A673 (cell line): ENCODE results near the gene SPEM1. TPM values are rescaled to one million over a fixed set of nuclear protein-coding genes. Genes with fewer than 3 reads are reported as not detected.

Experiments
- BruUV-seq: library from RNA; stranded (reverse); fragments of 400-500 nt; replicated peaks from 2 replicates; lab custom pipeline; 2021; lab: Mats Ljungman, UMichigan
- CTCF ChIA-PET: fragments of 300-600 bp; sonication (Branson Sonifier 250); formaldehyde crosslinking; loops from one replicate; lab custom pipeline; 2022; ENCODE audit warnings: antibody characterized with exemption; lab: Charles Lee
- POLR2A ChIA-PET: fragments of 300-600 bp; sonication (Branson Sonifier 250); formaldehyde crosslinking; loops from one replicate; lab custom pipeline; 2022; ENCODE audit warnings: antibody characterized with exemption; ENCODE audit not compliant: low non-redundant PET; lab: Charles Lee
- DNase-seq: peaks from one replicate; pipeline ENCODE4 v3.0.0-alpha.2; 2015; ENCODE audit warnings: low spot score
- H3K27ac ChIP-seq: fragments of 200-600 bp; sonication (generic); 2 replicates; pipeline ENCODE4 v1.5.1; 2016; ENCODE audit warnings: mixed run types, low read depth, mild to moderate bottlenecking, mixed read lengths, antibody characterized with exemption, low read length; ENCODE audit not compliant: poor library complexity, severe bottlenecking
- H3K27me3 ChIP-seq: fragments of 200-600 bp; sonication (generic); replicated peaks from 2 replicates; pipeline ENCODE4 v1.6.1; 2017; ENCODE audit warnings: mixed run types, low read depth, mild to moderate bottlenecking, mixed read lengths, antibody characterized with exemption, low read length; ENCODE audit not compliant: insufficient read depth, poor library complexity
- H3K36me3 ChIP-seq: fragments of 200-600 bp; sonication (generic); 2 replicates; pipeline ENCODE4 v1.6.1; 2016; ENCODE audit warnings: mixed run types, mild to moderate bottlenecking, mixed read lengths, antibody characterized with exemption, low read length; ENCODE audit not compliant: insufficient read depth, poor library complexity, severe bottlenecking
- H3K4me1 ChIP-seq: fragments of 200-600 bp; sonication (generic); 2 replicates; pipeline ENCODE4 v1.6.1; 2017; ENCODE audit warnings: mixed run types, mild to moderate bottlenecking, mixed read lengths, antibody characterized with exemption, low read length; ENCODE audit not compliant: insufficient read depth, poor library complexity, severe bottlenecking
- H3K4me3 ChIP-seq: fragments of 200-600 bp; sonication (generic); 2 replicates; pipeline ENCODE4 v1.5.1; 2016; ENCODE audit warnings: low read depth, mixed run types, mild to moderate bottlenecking, mixed read lengths, low read length; ENCODE audit not compliant: poor library complexity, severe bottlenecking
- H3K9me3 ChIP-seq: fragments of 200-600 bp; sonication (generic); 2 replicates; pipeline ENCODE4 v1.6.1; 2016; ENCODE audit warnings: mixed run types, low read depth, mild to moderate bottlenecking, mixed read lengths, antibody characterized with exemption, low read length; ENCODE audit not compliant: poor library complexity, severe bottlenecking
- EZH2 ChIP-seq: fragments of 200-600 bp; sonication (generic); IDR thresholded peaks from 2 replicates; pipeline ENCODE4 v1.6.1; 2017; ENCODE audit warnings: borderline replicate concordance, low read depth, mild to moderate bottlenecking, mixed read lengths, antibody characterized with exemption, low read length; ENCODE audit not compliant: poor library complexity, severe bottlenecking
- intact Hi-C: fragments of 100-400 bp; cut with micrococcal nuclease; formaldehyde crosslinking; loops from one replicate; pipeline ENCODE4 v1.10.0; 2022; ENCODE audit not compliant: unreplicated experiment
- total RNA-seq: library from RNA; stranded (reverse); gene quantifications from 2 replicates; pipeline ENCODE4 v1.2.3, GENCODE V29; 2021
- TF ChIP-seq, protein P1 (sequence below): fragments of 300-800, 200-600 bp; sonication (generic); conservative IDR thresholded peaks from 2 replicates; pipeline ENCODE4 v1.5.1; 2017; ENCODE audit warnings: low read depth, mild to moderate bottlenecking, antibody characterized with exemption, low read length, moderate library complexity, mixed read lengths

SPEM1 gene
- total RNA-seq, 1 experiment from 2014 or later: 0.43 TPM

DNA sequence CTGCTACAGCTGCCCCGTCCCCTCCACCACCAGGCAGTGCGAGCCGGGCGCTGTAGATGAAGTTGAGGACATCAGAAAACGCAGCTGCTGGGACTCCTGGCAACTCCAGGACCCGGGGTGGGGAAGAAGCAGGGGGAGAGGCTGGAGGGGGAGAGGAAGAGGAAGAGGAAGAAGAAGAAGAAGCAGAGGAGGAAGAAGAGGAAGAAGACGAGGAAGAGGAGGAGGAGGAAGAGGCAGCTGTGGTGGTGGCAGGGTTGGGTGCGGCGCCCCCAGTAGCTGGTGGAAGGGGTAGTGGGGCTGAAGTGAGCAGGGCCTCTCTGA lies 46.2 kb downstream of the SPEM1 start:
- no peaks in the 10 kb centered on the region for H3K9me3 ChIP-seq
- peaks cover 12% of the 10 kb centered on the region for H3K36me3 ChIP-seq
- BruUV-seq: no TSS peak
- H3K4me1 ChIP-seq: no peaks in the 10 kb centered on the region
- TF ChIP-seq EZH2: no peak
- TF ChIP-seq, protein P1, sequence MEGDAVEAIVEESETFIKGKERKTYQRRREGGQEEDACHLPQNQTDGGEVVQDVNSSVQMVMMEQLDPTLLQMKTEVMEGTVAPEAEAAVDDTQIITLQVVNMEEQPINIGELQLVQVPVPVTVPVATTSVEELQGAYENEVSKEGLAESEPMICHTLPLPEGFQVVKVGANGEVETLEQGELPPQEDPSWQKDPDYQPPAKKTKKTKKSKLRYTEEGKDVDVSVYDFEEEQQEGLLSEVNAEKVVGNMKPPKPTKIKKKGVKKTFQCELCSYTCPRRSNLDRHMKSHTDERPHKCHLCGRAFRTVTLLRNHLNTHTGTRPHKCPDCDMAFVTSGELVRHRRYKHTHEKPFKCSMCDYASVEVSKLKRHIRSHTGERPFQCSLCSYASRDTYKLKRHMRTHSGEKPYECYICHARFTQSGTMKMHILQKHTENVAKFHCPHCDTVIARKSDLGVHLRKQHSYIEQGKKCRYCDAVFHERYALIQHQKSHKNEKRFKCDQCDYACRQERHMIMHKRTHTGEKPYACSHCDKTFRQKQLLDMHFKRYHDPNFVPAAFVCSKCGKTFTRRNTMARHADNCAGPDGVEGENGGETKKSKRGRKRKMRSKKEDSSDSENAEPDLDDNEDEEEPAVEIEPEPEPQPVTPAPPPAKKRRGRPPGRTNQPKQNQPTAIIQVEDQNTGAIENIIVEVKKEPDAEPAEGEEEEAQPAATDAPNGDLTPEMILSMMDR: no peak
- ChIA-PET CTCF (no interaction called here), POLR2A (no interaction called here)
- no peak overlapping the region for H3K27ac ChIP-seq
- no peak overlapping the region for H3K4me3 ChIP-seq
- intact Hi-C loops: no loop called here
- H3K27me3 ChIP-seq: no peaks in the 10 kb centered on the region
- DNase-seq: no peak

DNA sequence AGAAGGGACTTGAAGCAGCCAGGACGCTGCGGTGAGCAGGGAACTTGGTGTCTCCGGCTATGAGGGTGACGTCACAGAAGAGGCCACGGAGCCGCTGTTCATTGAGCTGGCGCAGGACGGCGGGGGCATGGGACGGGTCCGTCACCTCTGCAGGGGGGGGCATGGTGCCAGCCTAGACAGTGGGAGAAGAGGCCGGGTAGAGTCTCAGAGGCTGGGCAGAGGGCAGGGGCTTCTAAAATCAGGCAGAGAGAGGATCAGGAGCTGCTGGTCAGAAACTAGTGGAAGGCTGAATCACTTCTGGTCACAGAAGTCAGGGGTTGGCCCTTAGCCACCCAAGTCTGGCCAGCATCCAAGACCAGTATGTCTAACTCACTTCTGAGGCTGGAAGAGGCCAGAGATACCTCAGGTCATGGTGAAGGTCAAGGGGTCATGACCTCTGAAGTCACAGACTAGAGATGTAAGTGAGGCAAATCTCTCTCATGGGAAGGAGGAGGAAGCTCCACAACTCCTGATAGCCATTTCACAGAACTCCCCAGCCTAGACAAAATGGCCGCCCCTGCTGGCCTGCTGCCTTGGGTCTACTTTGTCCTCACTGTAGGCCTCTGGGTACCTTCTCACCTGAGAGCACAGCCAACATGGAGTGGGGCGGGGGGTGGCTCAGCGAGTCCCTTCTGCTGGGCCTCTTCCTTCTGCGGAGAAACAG lies 46.7 kb downstream of the SPEM1 start:
- POLR2A ChIA-PET: no interaction called here
- intact Hi-C loops: no loop called here
- TF ChIP-seq EZH2: no peak
- TF ChIP-seq, protein P1: no peak

DNA sequence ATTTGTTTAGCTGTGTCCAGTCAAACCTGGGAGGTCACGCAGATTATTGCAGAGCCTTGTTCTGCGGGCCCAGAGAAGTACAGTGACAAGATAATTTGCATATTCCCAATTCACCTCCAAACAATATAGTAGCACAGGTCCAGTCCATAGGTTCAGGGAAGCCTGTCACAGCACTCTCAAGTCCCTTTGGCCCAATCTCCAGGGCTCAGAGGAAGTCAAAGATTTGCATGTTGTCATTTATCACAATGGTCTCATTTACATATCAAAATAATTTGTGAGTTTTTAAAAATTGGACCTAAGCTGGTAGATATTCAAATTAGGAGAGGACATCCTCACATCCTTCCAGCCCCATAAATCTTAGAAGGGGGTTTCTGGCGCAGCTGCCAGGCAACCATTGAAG lies 47.4 kb downstream of the SPEM1 start:
- TF ChIP-seq, protein P1: no peak
- no peak for TF ChIP-seq EZH2
- no TSS peak for BruUV-seq

More for the DNA sequence above, 46.7 kb downstream of the SPEM1 start:
- no peak overlapping the region for H3K4me3 ChIP-seq
- H3K27ac ChIP-seq: no peak overlapping the region
- H3K9me3 ChIP-seq: no peaks in the 10 kb centered on the region
- no peak for DNase-seq
- CTCF ChIA-PET: no interaction called here
- no peaks in the 10 kb centered on the region for H3K4me1 ChIP-seq
- peaks cover 12% of the 10 kb centered on the region for H3K36me3 ChIP-seq
- no peaks in the 10 kb centered on the region for H3K27me3 ChIP-seq
- no TSS peak for BruUV-seq

More for the DNA sequence above, 47.4 kb downstream of the SPEM1 start:
- Histone ChIP-seq H3K4me1 (no peaks in the 10 kb centered on the region), H3K4me3 (no peak overlapping the region), H3K27me3 (no peaks in the 10 kb centered on the region), H3K36me3 (peaks cover 12% of the 10 kb centered on the region), H3K9me3 (no peaks in the 10 kb centered on the region), H3K27ac (no peak overlapping the region)
- no peak for DNase-seq
- intact Hi-C loops: no loop called here
- POLR2A ChIA-PET: interaction anchor here (0.6 kb wide), 1 partner anchor 17 kb away, joined by 4 read pairs; the partner anchor contains the start of gene POLR2A
- CTCF ChIA-PET: no interaction called here
